ENCODE measurements around the gene CIDEA.
"Not testable (repeated sequence)": the region's sequence is repeated elsewhere in the genome, so short reads cannot be mapped to it uniquely, and the experiment has no call there.

GRCh38 chr18:12208296-12209153 is 45.6 kb upstream of the CIDEA start:
- not testable (repeated sequence) for TF ChIP-seq CTCF (IDR thresholded peaks at IDR 0.05 in 2 of 3, conservative IDR thresholded peaks at IDR 0.05 in 1 of 3; ENCODE audit: insufficient read depth in 2 of 3, low read depth in 1 of 3, low read length in 3 of 3); SP1 (CRISPR knock-in tag; IDR thresholded peaks at IDR 0.05); HMG20B (CRISPR knock-in tag; IDR thresholded peaks at IDR 0.05); AFF4 (CRISPR knock-in tag; IDR thresholded peaks at IDR 0.05); SIX5 (IDR thresholded peaks at IDR 0.05; ENCODE audit: borderline replicate concordance in 1 of 2, insufficient read depth in 1 of 2, low read depth in 1 of 2, low read length in 2 of 2); MAFG (tag; conservative IDR thresholded peaks at IDR 0.05); TRIM28 (IDR thresholded peaks at IDR 0.05); HDAC3 (IDR thresholded peaks at IDR 0.05; ENCODE audit: borderline replicate concordance, partially characterized antibody); GABPA (tag; conservative IDR thresholded peaks at IDR 0.05; ENCODE audit: low read depth); TARDBP (IDR thresholded peaks at IDR 0.05); ZBTB2 (IDR thresholded peaks at IDR 0.05); THAP7 (CRISPR knock-in tag; IDR thresholded peaks at IDR 0.05)

Data from K562 (cell line).